ENCODE measurements around the gene LIPT1. TPM values are rescaled to one million over a fixed set of nuclear protein-coding genes. Genes with fewer than 3 reads are reported as not detected.

LIPT1 gene
- total and polyA plus RNA-seq, 2 of the 4 experiments (the other 2 are of a cell fraction) = 3.2 to 3.5 TPM

DNA sequence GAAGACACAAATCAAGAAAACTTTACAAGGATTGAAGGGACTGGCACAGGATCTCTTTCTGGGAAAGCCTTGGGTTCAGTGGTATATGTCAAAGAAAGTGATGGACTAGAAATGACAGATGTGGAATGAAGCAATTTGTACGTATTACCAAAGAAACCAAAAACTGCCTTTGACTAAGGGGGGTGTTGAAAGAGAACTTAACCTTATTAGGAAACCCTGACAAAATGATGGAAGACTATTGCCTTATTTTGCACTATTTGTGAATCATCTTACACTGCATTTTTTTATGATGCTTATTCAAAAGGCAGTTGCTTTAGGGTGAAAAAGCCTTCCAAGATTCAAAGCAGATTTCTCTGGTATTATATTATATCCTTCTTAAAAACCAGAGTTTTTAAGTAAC is 4.1 kb upstream of the LIPT1 start:
- in situ Hi-C loops (cut with MboI; ENCODE audit: low sequenced_read_pairs) (loop anchor here (25.0 kb wide), 1 partner anchor 1112 kb away; no protein-coding TSS in a partner anchor), dilution Hi-C loops (cut with HindIII; ENCODE audit: low sequenced_read_pairs, unreplicated experiment) (no loop called here), intact Hi-C loops (cut with micrococcal nuclease) (no loop called here)
- Histone ChIP-seq H3K4me3 (ENCODE audit: insufficient read depth, low read depth, low read length) (no peak overlapping the region), H2AK9ac (replicated peaks; ENCODE audit: low read depth, low read length, poor library complexity) (no peak overlapping the region), H2AFZ (replicated peaks; ENCODE audit: low read length, poor library complexity) (no peak overlapping the region), H3K18ac (ENCODE audit: low read depth, low read length) (no peak overlapping the region), H3K27ac (ENCODE audit: insufficient read depth, low read length) (no peak overlapping the region), H2BK20ac (ENCODE audit: low read depth, low read length) (no peak overlapping the region), H2AK5ac (ENCODE audit: low read depth, low read length) (no peak overlapping the region), H2BK120ac (ENCODE audit: low read depth, low read length) (no peak overlapping the region), H3K56ac (ENCODE audit: extremely low read depth, insufficient read depth, low read length) (no peak overlapping the region), H3K27me3 (ENCODE audit: control insufficient read depth, insufficient read depth, low read length) (no peaks in the 10 kb centered on the region), H3K9ac (ENCODE audit: low read depth, low read length) (no peak overlapping the region), H2BK15ac (ENCODE audit: low read depth, low read length) (no peak overlapping the region), H3K79me1 (ENCODE audit: low read depth in 1 of 2, low read length in 2 of 2) (peaks cover 11 to 17% of the 10 kb centered on the region in 2 experiments; a peak in 3 of 4 replicates), H4K20me1 (ENCODE audit: insufficient read depth, low read length) (no peaks in the 10 kb centered on the region), H3K4me1 (ENCODE audit: control insufficient read depth, insufficient read depth, low read length) (peaks cover 4% of the 10 kb centered on the region), H4K5ac (ENCODE audit: low read depth, low read length) (no peak overlapping the region), H3K36me3 (ENCODE audit: control insufficient read depth, insufficient read depth, low read length) (no peaks in the 10 kb centered on the region), H3K9me3 (ENCODE audit: control insufficient read depth, insufficient read depth, low read length) (no peaks in the 10 kb centered on the region), H2BK5ac (ENCODE audit: low read depth, low read length, poor library complexity, severe bottlenecking) (no peak overlapping the region), H3K4ac (ENCODE audit: low read depth, low read length) (no peak overlapping the region), H3K23ac (ENCODE audit: low read depth, low read length) (no peak overlapping the region), H3K14ac (replicated peaks; ENCODE audit: low read depth, low read length) (no peak overlapping the region), H3K4me2 (ENCODE audit: low read depth, low read length) (no peak overlapping the region), H4K91ac (ENCODE audit: insufficient read depth, low read depth, low read length) (no peak overlapping the region), H3K9me1 (ENCODE audit: insufficient read depth, low read length) (no peaks in the 10 kb centered on the region), H4K8ac (ENCODE audit: low read depth in 2 of 2, low read length in 2 of 2) (no peak overlapping the region)
- DNase-seq (peak; percentile 0), ATAC-seq (ENCODE audit: low read depth) (no peak)
- CTCF ChIA-PET = no interaction called here
- POLR2A ChIA-PET (ENCODE audit: unreplicated experiment) = no interaction called here
- TF ChIP-seq MXI1 (IDR thresholded peaks at IDR 0.05; ENCODE audit: borderline replicate concordance, low read depth, low read length) (no peak), MAFK (IDR thresholded peaks at IDR 0.05; ENCODE audit: low read depth, low read length) (0 out of 2 replicates have a peak, but pooled peaks have one; percentile 2)
- WGBS, 2 experiments (ENCODE audit: extremely low coverage in 2 of 2, insufficient read length in 1 of 2) = no CpG with 5 or more reads among the region's 1 CpG
- BruUV-seq (replicated peaks) = no TSS peak

Data from IMR-90 (cell line).